Measurements from ENCODE around the gene AFAP1L1.

The AFAP1L1 gene

DNA sequence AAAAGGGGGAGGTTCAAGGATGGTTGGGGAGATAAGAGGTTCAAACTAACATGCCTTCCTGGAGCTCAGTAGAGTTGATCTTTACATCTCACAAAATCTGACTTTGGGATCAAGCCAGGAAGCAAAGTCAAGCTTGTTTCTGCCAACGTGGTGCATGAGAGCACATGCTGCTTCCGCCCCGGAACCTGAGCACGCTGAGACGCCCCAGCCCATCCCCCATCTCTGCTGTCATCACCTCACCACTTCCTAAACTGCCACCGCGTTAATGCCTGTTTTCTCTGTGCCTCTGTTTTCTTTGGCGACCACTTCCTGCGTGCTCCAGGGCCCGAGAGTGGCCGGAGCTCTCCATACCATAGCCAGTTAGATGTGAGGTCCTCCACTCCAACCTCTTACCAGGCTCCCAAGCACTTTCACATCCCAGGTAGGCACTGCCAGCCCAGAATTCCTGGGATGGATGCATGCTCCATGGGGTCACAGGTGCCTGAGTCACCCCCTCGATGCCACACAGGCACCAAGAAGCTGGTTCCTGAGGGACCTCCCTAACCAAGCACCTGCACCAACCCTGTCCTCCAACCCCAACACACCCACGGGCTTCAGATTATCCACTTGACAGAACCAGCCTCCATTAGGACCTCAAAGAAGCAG is 31.2 kb upstream of the AFAP1L1 start:
- WGBS, 2 experiments (ENCODE audit: insufficient coverage in 2 of 2) = 74 to 86% methylated on average over 7 to 13 of the region's 13 CpGs
- no peaks in the 10 kb centered on the region for H3K4me1 ChIP-seq (ENCODE audit: control insufficient read depth, insufficient read depth, low read length, poor library complexity, severe bottlenecking)

GRCh38 chr5:149242339-149242738 is 29.3 kb upstream of the AFAP1L1 start:
- H3K36me3 ChIP-seq (ENCODE audit: control insufficient read depth, insufficient read depth, low read length) = no peaks in the 10 kb centered on the region
- H3K4me3 ChIP-seq (ENCODE audit: extremely low read depth, insufficient read depth, low read length, poor library complexity, severe bottlenecking) = no peak overlapping the region
- H3K9me3 ChIP-seq (ENCODE audit: control insufficient read depth, low read length) = no peaks in the 10 kb centered on the region
- 87% methylated on average over 3 of the region's 3 CpGs; no CpG with 5 or more reads in 1 of the 2 experiments for WGBS, 2 experiments (ENCODE audit: insufficient coverage in 2 of 2)
- H3K27ac ChIP-seq (ENCODE audit: low read depth, low read length, severe bottlenecking) = no peak overlapping the region
- no peaks in the 10 kb centered on the region for H3K4me1 ChIP-seq (ENCODE audit: control insufficient read depth, insufficient read depth, low read length, poor library complexity, severe bottlenecking)

More for the DNA sequence above, 31.2 kb upstream of the AFAP1L1 start:
- H3K36me3 ChIP-seq (ENCODE audit: control insufficient read depth, insufficient read depth, low read length) = no peaks in the 10 kb centered on the region
- no peak overlapping the region for H3K4me3 ChIP-seq (ENCODE audit: extremely low read depth, insufficient read depth, low read length, poor library complexity, severe bottlenecking)
- no peak overlapping the region for H3K27ac ChIP-seq (ENCODE audit: low read depth, low read length, severe bottlenecking)
- H3K9me3 ChIP-seq (ENCODE audit: control insufficient read depth, low read length) = no peaks in the 10 kb centered on the region

- Histone ChIP-seq H3K27ac (ENCODE audit: low read depth, low read length, severe bottlenecking) (no peak overlapping the region), H3K4me1 (ENCODE audit: control insufficient read depth, insufficient read depth, low read length, poor library complexity, severe bottlenecking) (no peaks in the 10 kb centered on the region), H3K36me3 (ENCODE audit: control insufficient read depth, insufficient read depth, low read length) (no peaks in the 10 kb centered on the region), H3K4me3 (ENCODE audit: extremely low read depth, insufficient read depth, low read length, poor library complexity, severe bottlenecking) (no peak overlapping the region), H3K9me3 (ENCODE audit: control insufficient read depth, low read length) (no peaks in the 10 kb centered on the region)
- WGBS, 2 experiments (ENCODE audit: insufficient coverage in 2 of 2) = 88 to 93% methylated on average over 2 of the region's 4 CpGs
Observed at GRCh38 chr5:149246906-149247305, 24.8 kb upstream of the AFAP1L1 start.

DNA sequence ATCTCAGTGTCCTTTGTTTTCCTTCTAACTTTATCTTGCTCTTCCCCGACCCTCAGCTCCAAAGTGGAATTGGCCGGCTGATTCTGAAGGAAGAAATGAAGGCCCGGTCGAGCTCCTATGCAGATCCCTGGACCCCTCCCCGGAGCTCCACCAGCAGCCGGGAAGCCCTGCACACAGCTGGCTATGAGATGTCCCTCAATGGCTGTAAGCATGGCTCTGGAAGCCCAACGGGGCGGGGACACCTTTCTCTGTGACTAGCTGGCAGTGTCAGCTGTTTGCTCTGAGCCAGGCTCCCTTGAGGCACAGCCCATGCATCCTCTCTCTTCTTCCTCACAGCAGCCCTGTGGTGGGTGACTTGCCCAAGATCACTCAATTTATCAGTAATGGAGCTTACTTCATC is 23.9 kb upstream of the AFAP1L1 start:
- Histone ChIP-seq H3K9me3 (ENCODE audit: control insufficient read depth, low read length) (no peaks in the 10 kb centered on the region), H3K4me3 (ENCODE audit: extremely low read depth, insufficient read depth, low read length, poor library complexity, severe bottlenecking) (no peak overlapping the region), H3K27ac (ENCODE audit: low read depth, low read length, severe bottlenecking) (no peak overlapping the region), H3K4me1 (ENCODE audit: control insufficient read depth, insufficient read depth, low read length, poor library complexity, severe bottlenecking) (no peaks in the 10 kb centered on the region), H3K36me3 (ENCODE audit: control insufficient read depth, insufficient read depth, low read length) (no peaks in the 10 kb centered on the region)
- 96% methylated on average over 6 of the region's 8 CpGs for WGBS, 2 experiments (ENCODE audit: insufficient coverage in 2 of 2)

DNA sequence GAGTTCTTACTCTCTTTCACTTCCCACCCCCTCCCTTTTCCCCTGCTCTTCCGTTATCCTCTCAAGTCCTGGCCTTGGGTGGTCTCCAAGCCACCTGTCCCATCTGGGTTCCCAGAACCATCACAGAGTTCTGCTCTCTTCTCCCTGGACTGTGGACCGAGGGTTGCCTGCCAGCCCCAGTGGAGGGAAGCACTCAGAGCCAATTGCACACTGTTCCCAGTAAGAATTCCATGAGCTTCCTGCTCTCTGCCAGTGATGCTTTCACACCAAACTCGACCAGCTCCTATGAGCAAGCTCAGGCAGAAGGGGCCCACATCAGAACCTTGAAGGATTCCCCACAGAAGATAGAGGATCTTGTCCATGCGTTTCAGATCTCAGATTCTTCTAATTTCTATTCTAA is 20.1 kb upstream of the AFAP1L1 start:
- no peak overlapping the region for H3K27ac ChIP-seq (ENCODE audit: low read depth, low read length, severe bottlenecking)
- H3K4me1 ChIP-seq (ENCODE audit: control insufficient read depth, insufficient read depth, low read length, poor library complexity, severe bottlenecking) = no peaks in the 10 kb centered on the region
- no peaks in the 10 kb centered on the region for H3K9me3 ChIP-seq (ENCODE audit: control insufficient read depth, low read length)
- H3K36me3 ChIP-seq (ENCODE audit: control insufficient read depth, insufficient read depth, low read length) = no peaks in the 10 kb centered on the region
- no peak overlapping the region for H3K4me3 ChIP-seq (ENCODE audit: extremely low read depth, insufficient read depth, low read length, poor library complexity, severe bottlenecking)
- whole genome bisulfite sequencing, 2 experiments (ENCODE audit: insufficient coverage in 2 of 2) = 75 to 80% methylated on average over 3 to 4 of the region's 4 CpGs

DNA sequence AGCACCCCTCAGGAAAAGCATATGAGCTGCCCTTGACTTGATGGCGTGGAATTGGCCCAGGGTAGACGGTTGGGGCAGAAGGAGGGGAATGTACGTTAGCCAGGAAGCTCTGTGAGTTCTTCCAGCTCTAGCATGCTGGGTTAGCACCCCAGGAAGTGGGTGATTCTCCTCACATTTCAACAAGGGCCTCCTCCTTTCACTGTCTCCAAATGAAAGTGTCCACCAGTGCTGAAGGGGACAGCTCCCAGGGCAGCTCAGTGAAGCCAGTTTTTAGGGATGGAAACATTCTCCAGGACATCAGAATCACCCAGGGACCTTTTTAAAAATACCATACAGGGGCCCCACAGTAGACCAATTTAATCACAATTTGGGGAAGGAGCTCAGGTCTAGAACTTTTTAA is 17.2 kb upstream of the AFAP1L1 start:
- 34 to 39% methylated on average over 2 to 3 of the region's 3 CpGs for WGBS, 2 experiments (ENCODE audit: insufficient coverage in 2 of 2)

GRCh38 chr5:149256451-149256850 is 15.2 kb upstream of the AFAP1L1 start:
- no peaks in the 10 kb centered on the region for H3K9me3 ChIP-seq (ENCODE audit: control insufficient read depth, low read length)
- no peaks in the 10 kb centered on the region for H3K4me1 ChIP-seq (ENCODE audit: control insufficient read depth, insufficient read depth, low read length, poor library complexity, severe bottlenecking)
- H3K36me3 ChIP-seq (ENCODE audit: control insufficient read depth, insufficient read depth, low read length) = no peaks in the 10 kb centered on the region
- no peak overlapping the region for H3K27ac ChIP-seq (ENCODE audit: low read depth, low read length, severe bottlenecking)
- H3K4me3 ChIP-seq (ENCODE audit: extremely low read depth, insufficient read depth, low read length, poor library complexity, severe bottlenecking) = no peak overlapping the region

More for the DNA sequence above, 17.2 kb upstream of the AFAP1L1 start:
- Histone ChIP-seq H3K9me3 (ENCODE audit: control insufficient read depth, low read length) (no peaks in the 10 kb centered on the region), H3K27ac (ENCODE audit: low read depth, low read length, severe bottlenecking) (no peak overlapping the region), H3K36me3 (ENCODE audit: control insufficient read depth, insufficient read depth, low read length) (no peaks in the 10 kb centered on the region), H3K4me3 (ENCODE audit: extremely low read depth, insufficient read depth, low read length, poor library complexity, severe bottlenecking) (no peak overlapping the region), H3K4me1 (ENCODE audit: control insufficient read depth, insufficient read depth, low read length, poor library complexity, severe bottlenecking) (no peaks in the 10 kb centered on the region)

- Histone ChIP-seq H3K36me3 (ENCODE audit: control insufficient read depth, insufficient read depth, low read length) (no peaks in the 10 kb centered on the region), H3K27ac (ENCODE audit: low read depth, low read length, severe bottlenecking) (no peak overlapping the region)
- 60% methylated on average over 1 of the region's 1 CpG; no CpG with 5 or more reads in 1 of the 2 experiments for WGBS, 2 experiments (ENCODE audit: insufficient coverage in 2 of 2)
Observed at GRCh38 chr5:149257131-149257530, 14.5 kb upstream of the AFAP1L1 start.

DNA sequence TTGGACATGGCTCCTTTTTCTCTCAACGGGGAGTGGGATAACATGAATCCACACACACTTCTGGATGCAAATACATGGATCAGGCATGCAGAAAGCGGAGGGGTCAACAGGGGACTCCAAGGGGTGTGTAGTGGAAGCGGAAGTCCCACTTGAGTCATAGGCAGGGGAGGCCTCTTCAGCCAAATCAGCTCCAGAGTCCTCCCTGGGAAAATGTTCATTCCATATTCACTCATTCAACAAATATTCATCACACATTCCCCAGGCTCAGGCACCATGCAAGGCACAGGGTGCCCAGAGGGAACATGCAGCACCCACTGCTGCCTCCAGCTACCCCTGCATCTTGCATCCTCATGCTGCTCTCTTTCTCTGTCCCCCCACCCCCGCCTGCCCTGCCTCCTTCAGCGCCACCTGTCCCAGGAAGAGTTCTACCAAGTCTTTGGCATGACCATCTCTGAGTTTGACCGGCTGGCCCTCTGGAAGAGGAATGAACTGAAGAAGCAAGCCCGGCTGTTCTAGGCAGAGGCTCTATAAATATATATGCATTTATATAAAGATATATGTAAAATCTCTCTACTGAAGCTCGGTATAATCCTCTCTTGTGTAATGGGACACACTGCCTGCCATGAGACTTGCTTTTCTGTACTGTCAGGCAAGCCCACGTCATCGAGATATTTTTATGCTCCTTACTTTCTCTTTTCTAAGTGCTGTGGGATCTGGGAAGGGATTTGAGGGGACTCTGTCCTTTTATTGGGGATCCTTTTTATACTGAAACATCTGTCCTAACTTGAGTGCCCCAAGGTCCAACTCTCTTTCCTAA is 13.6 kb upstream of the AFAP1L1 start:
- Histone ChIP-seq H3K36me3 (ENCODE audit: control insufficient read depth, insufficient read depth, low read length) (no peaks in the 10 kb centered on the region), H3K4me1 (ENCODE audit: control insufficient read depth, insufficient read depth, low read length, poor library complexity, severe bottlenecking) (no peaks in the 10 kb centered on the region), H3K9me3 (ENCODE audit: control insufficient read depth, low read length) (no peaks in the 10 kb centered on the region), H3K4me3 (ENCODE audit: extremely low read depth, insufficient read depth, low read length, poor library complexity, severe bottlenecking) (no peak overlapping the region), H3K27ac (ENCODE audit: low read depth, low read length, severe bottlenecking) (no peak overlapping the region)
- 80 to 90% methylated on average over 1 to 2 of the region's 10 CpGs for WGBS, 2 experiments (ENCODE audit: insufficient coverage in 2 of 2)

More at GRCh38 chr5:149257131-149257530, 14.5 kb upstream of the AFAP1L1 start:
- Histone ChIP-seq H3K9me3 (ENCODE audit: control insufficient read depth, low read length) (no peaks in the 10 kb centered on the region), H3K4me3 (ENCODE audit: extremely low read depth, insufficient read depth, low read length, poor library complexity, severe bottlenecking) (no peak overlapping the region), H3K4me1 (ENCODE audit: control insufficient read depth, insufficient read depth, low read length, poor library complexity, severe bottlenecking) (no peaks in the 10 kb centered on the region)

GRCh38 chr5:149260761-149261160 is 10.9 kb upstream of the AFAP1L1 start:
- Histone ChIP-seq H3K4me3 (ENCODE audit: extremely low read depth, insufficient read depth, low read length, poor library complexity, severe bottlenecking) (no peak overlapping the region), H3K36me3 (ENCODE audit: control insufficient read depth, insufficient read depth, low read length) (no peaks in the 10 kb centered on the region), H3K4me1 (ENCODE audit: control insufficient read depth, insufficient read depth, low read length, poor library complexity, severe bottlenecking) (no peaks in the 10 kb centered on the region), H3K9me3 (ENCODE audit: control insufficient read depth, low read length) (no peaks in the 10 kb centered on the region), H3K27ac (ENCODE audit: low read depth, low read length, severe bottlenecking) (no peak overlapping the region)
- WGBS, 2 experiments (ENCODE audit: insufficient coverage in 2 of 2) = 60% methylated on average over 1 of the region's 1 CpG; no CpG with 5 or more reads in 1 of the 2 experiments

- 89 to 93% methylated on average over 1 to 3 of the region's 7 CpGs for WGBS, 2 experiments (ENCODE audit: insufficient coverage in 2 of 2)
- Histone ChIP-seq H3K4me3 (ENCODE audit: extremely low read depth, insufficient read depth, low read length, poor library complexity, severe bottlenecking) (no peak overlapping the region), H3K36me3 (ENCODE audit: control insufficient read depth, insufficient read depth, low read length) (no peaks in the 10 kb centered on the region), H3K27ac (ENCODE audit: low read depth, low read length, severe bottlenecking) (no peak overlapping the region), H3K9me3 (ENCODE audit: control insufficient read depth, low read length) (no peaks in the 10 kb centered on the region), H3K4me1 (ENCODE audit: control insufficient read depth, insufficient read depth, low read length, poor library complexity, severe bottlenecking) (no peaks in the 10 kb centered on the region)
Observed at GRCh38 chr5:149261246-149261645, 10.4 kb upstream of the AFAP1L1 start.
